ENCODE data around the gene OSBPL2.

The OSBPL2 gene

GRCh38 chr20:62236766-62237513 is 1.4 kb upstream of the OSBPL2 start:
- DNase-seq, result no peak

GRCh38 chr20:62237514-62237800 is 864 bp upstream of the OSBPL2 start:
- DNase-seq, result no peak

- no peak for DNase-seq
Measured at GRCh38 chr20:62238569-62239277, 402 bp downstream of the OSBPL2 start.

- no peak for DNase-seq
Measured at GRCh38 chr20:62239278-62239879, 1.1 kb downstream of the OSBPL2 start.

- DNase-seq, result no peak
Measured at GRCh38 chr20:62240020-62240685, 1.8 kb downstream of the OSBPL2 start.

GRCh38 chr20:62241506-62241905 is 3.2 kb downstream of the OSBPL2 start:
- no peak for DNase-seq

- no peak for DNase-seq
Measured at GRCh38 chr20:62242176-62242575, 3.9 kb downstream of the OSBPL2 start.

- DNase-seq, result no peak
Measured at GRCh38 chr20:62243106-62243505, 4.8 kb downstream of the OSBPL2 start.

GRCh38 chr20:62243906-62244515 is 5.7 kb downstream of the OSBPL2 start:
- DNase-seq, result no peak

GRCh38 chr20:62244644-62245108 is 6.4 kb downstream of the OSBPL2 start:
- DNase-seq, result no peak

GRCh38 chr20:62245911-62246280 is 7.6 kb downstream of the OSBPL2 start:
- DNase-seq, result no peak

- no peak for DNase-seq
Measured at GRCh38 chr20:62246431-62246830, 8.1 kb downstream of the OSBPL2 start.

- no peak for DNase-seq
Measured at GRCh38 chr20:62246872-62247652, 8.7 kb downstream of the OSBPL2 start.

- DNase-seq, result no peak
Measured at GRCh38 chr20:62248890-62249560, 10.7 kb downstream of the OSBPL2 start.

GRCh38 chr20:62252342-62252966 is 14.1 kb downstream of the OSBPL2 start:
- no peak for DNase-seq

- no peak for DNase-seq
Measured at GRCh38 chr20:62253398-62253797, 15.1 kb downstream of the OSBPL2 start.

GRCh38 chr20:62254021-62254724 is 15.9 kb downstream of the OSBPL2 start:
- DNase-seq, result no peak

GRCh38 chr20:62255976-62256375 is 17.7 kb downstream of the OSBPL2 start:
- DNase-seq, result no peak

GRCh38 chr20:62258499-62259293 is 20.4 kb downstream of the OSBPL2 start:
- no peak for DNase-seq

GRCh38 chr20:62259294-62259565 is 20.9 kb downstream of the OSBPL2 start:
- DNase-seq, result no peak
